ENCODE results near the gene FGGY.

- TF ChIP-seq POLR2AphosphoS5 (IDR thresholded peaks at IDR 0.05; ENCODE audit: borderline replicate concordance, low read depth, low read length) (no peak), EZH2 (IDR thresholded peaks at IDR 0.05) (no peak), FOXP2 (optimal IDR thresholded peaks at IDR 0.05; ENCODE audit: control extremely low read depth, extremely low read length, insufficient read depth) (no peak)
These were observed 299.5 kb downstream of the FGGY start for GRCh38 chr1:59596432-59596831.
